Liver (tissue), 3 donors: ENCODE results near the gene PPP1R26.

Experiments
- EGR1 ChIP-seq, 2 donors: IDR thresholded peaks; 2 replicates each; pipeline ENCODE4 v1.6.1; 2016 to 2018; ENCODE audit warnings: antibody characterized with exemption in 2 of 2, low read depth in 2 of 2
- FOXA2 ChIP-seq: IDR thresholded peaks from 2 replicates; pipeline ENCODE4 v1.6.1; 2016; ENCODE audit warnings: antibody characterized with exemption
- GABPA ChIP-seq, 2 donors: IDR thresholded peaks in 1 of 2; conservative IDR thresholded peaks in 1 of 2; 2 replicates each; pipeline ENCODE4 v1.6.1; 2016; ENCODE audit warnings: antibody characterized with exemption in 2 of 2, mild to moderate bottlenecking in 1 of 2, moderate library complexity in 1 of 2
- HNF4G ChIP-seq: IDR thresholded peaks from 2 replicates; pipeline ENCODE4 v1.6.1; 2016; ENCODE audit warnings: antibody characterized with exemption
- RAD21 ChIP-seq, 2 donors: IDR thresholded peaks; 2 replicates each; pipeline ENCODE4 v1.6.1; 2016; ENCODE audit warnings: antibody characterized with exemption in 2 of 2, mild to moderate bottlenecking in 2 of 2
- REST ChIP-seq: IDR thresholded peaks from 2 replicates; pipeline ENCODE4 v1.6.1; 2016; ENCODE audit warnings: antibody characterized with exemption, mild to moderate bottlenecking
- SP1 ChIP-seq: IDR thresholded peaks from 2 replicates; pipeline ENCODE4 v1.6.1; 2018; ENCODE audit warnings: antibody characterized with exemption, mild to moderate bottlenecking
- TF ChIP-seq, protein P1 (sequence below): fragments of 150-350 bp; IDR thresholded peaks from 2 replicates; pipeline ENCODE4 v1.5.1; 2017; ENCODE audit warnings: improper control_type of control experiment, low read depth, low read length; ENCODE audit not compliant: missing input control
- TF ChIP-seq, protein P2 (sequence below): IDR thresholded peaks from 2 replicates; pipeline ENCODE4 v1.6.1; 2016; ENCODE audit warnings: antibody characterized with exemption
- donor health status: healthy.
- donor health status: healthy.

GRCh38 chr9:135488013-135488330, 8.4 kb downstream of the PPP1R26 start:
- TF ChIP-seq, protein P1, sequence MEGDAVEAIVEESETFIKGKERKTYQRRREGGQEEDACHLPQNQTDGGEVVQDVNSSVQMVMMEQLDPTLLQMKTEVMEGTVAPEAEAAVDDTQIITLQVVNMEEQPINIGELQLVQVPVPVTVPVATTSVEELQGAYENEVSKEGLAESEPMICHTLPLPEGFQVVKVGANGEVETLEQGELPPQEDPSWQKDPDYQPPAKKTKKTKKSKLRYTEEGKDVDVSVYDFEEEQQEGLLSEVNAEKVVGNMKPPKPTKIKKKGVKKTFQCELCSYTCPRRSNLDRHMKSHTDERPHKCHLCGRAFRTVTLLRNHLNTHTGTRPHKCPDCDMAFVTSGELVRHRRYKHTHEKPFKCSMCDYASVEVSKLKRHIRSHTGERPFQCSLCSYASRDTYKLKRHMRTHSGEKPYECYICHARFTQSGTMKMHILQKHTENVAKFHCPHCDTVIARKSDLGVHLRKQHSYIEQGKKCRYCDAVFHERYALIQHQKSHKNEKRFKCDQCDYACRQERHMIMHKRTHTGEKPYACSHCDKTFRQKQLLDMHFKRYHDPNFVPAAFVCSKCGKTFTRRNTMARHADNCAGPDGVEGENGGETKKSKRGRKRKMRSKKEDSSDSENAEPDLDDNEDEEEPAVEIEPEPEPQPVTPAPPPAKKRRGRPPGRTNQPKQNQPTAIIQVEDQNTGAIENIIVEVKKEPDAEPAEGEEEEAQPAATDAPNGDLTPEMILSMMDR = no peak
- TF ChIP-seq FOXA2 (no peak), REST (no peak), RAD21 (IDR thresholded peaks at IDR 0.05) (no peak), GABPA (IDR thresholded peaks at IDR 0.05 in 1 of 2, conservative IDR thresholded peaks at IDR 0.05 in 1 of 2) (no peak), EGR1 (IDR thresholded peaks at IDR 0.05; ENCODE audit: low read depth in 2 of 2) (no peak), HNF4G (no peak), SP1 (no peak)
- TF ChIP-seq, protein P2, sequence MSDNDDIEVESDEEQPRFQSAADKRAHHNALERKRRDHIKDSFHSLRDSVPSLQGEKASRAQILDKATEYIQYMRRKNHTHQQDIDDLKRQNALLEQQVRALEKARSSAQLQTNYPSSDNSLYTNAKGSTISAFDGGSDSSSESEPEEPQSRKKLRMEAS = no peak
